ENCODE results near the gene DNAJC7. TPM values are rescaled to one million over a fixed set of nuclear protein-coding genes. Genes with fewer than 3 reads are reported as not detected.

Gene DNAJC7
- total RNA-seq, 1 donor from 2014 or later, result 126 TPM

DNA sequence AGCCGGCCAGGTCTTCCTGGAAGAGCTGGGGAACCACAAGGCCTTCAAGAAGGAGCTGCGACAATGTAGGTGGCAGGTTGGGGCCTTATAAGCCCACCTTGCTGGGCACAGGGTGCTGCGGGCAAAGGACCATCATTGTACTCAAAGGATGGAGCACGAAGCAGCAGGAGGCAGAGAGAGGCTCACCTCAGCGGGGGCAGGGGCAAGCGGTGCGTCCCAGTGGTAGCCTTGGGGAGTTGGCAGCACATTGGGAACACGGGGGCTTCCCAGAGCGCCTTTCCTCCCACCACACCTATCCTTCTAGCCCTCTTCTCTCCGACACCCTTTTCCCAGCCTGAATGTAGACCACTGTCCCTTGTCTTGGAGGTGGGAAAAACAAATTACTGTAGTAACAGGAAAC, 48.6 kb downstream of the DNAJC7 start:
- H3K36me3 Mint-ChIP-seq (ENCODE audit: low read depth), result peaks cover 26% of the 10 kb centered on the region
- DNase-seq (ENCODE audit: low read depth, low spot score), result no peak
- TF ChIP-seq, protein P1, sequence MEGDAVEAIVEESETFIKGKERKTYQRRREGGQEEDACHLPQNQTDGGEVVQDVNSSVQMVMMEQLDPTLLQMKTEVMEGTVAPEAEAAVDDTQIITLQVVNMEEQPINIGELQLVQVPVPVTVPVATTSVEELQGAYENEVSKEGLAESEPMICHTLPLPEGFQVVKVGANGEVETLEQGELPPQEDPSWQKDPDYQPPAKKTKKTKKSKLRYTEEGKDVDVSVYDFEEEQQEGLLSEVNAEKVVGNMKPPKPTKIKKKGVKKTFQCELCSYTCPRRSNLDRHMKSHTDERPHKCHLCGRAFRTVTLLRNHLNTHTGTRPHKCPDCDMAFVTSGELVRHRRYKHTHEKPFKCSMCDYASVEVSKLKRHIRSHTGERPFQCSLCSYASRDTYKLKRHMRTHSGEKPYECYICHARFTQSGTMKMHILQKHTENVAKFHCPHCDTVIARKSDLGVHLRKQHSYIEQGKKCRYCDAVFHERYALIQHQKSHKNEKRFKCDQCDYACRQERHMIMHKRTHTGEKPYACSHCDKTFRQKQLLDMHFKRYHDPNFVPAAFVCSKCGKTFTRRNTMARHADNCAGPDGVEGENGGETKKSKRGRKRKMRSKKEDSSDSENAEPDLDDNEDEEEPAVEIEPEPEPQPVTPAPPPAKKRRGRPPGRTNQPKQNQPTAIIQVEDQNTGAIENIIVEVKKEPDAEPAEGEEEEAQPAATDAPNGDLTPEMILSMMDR (conservative IDR thresholded peaks at IDR 0.05), result no peak

DNA sequence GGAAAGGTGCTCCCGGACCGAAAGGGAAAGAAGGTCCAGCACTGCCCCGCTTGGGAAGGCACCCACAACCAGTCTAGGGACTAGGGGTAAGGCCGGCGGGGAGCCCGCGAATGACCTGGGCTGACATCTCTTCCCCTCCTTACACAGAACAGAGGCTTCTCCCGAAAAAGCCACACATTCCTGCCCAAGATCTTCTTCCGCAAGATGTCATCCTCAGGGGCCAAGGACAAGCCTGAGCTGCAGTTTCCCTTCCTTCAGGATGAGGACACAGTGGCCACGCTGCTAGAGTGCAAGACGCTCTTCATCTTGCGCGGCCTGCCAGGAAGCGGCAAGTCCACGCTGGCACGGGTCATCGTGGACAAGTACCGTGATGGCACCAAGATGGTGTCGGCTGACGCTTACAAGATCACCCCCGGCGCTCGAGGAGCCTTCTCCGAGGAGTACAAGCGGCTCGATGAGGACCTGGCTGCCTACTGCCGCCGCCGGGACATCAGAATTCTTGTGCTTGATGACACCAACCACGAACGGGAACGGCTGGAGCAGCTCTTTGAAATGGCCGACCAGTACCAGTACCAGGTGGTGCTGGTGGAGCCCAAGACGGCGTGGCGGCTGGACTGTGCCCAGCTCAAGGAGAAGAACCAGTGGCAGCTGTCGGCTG, 49.2 kb downstream of the DNAJC7 start:
- Mint-ChIP-seq H3K27ac (ENCODE audit: unreplicated experiment) (peak overlapping the region; percentile 96), H3K36me3 (ENCODE audit: low read depth) (peaks cover 26% of the 10 kb centered on the region), H3K27me3 (ENCODE audit: low read depth) (peaks cover 20% of the 10 kb centered on the region), H3K4me1 (peaks cover 55% of the 10 kb centered on the region), H3K9me3 (no peaks in the 10 kb centered on the region), H3K4me3 (peak overlapping the region; percentile 94)
- DNase-seq (ENCODE audit: low read depth, low spot score), result no peak
- TF ChIP-seq, protein P1 (conservative IDR thresholded peaks at IDR 0.05), result no peak

More for the DNA sequence above, 48.6 kb downstream of the DNAJC7 start:
- peaks cover 52% of the 10 kb centered on the region for H3K4me1 Mint-ChIP-seq
- no peak overlapping the region for H3K27ac Mint-ChIP-seq (ENCODE audit: unreplicated experiment)
- H3K4me3 Mint-ChIP-seq, result peak overlapping the region; percentile 94
- H3K27me3 Mint-ChIP-seq (ENCODE audit: low read depth), result peaks cover 20% of the 10 kb centered on the region
- no peaks in the 10 kb centered on the region for H3K9me3 Mint-ChIP-seq

- Mint-ChIP-seq H3K27me3 (ENCODE audit: low read depth) (peaks cover 20% of the 10 kb centered on the region), H3K4me1 (peaks cover 53% of the 10 kb centered on the region), H3K9me3 (no peaks in the 10 kb centered on the region), H3K4me3 (peak overlapping the region; percentile 94), H3K27ac (ENCODE audit: unreplicated experiment) (peak overlapping the region; percentile 96), H3K36me3 (ENCODE audit: low read depth) (peaks cover 22% of the 10 kb centered on the region)
- TF ChIP-seq, protein P1 (conservative IDR thresholded peaks at IDR 0.05), result no peak
- DNase-seq (ENCODE audit: low read depth, low spot score), result peak; percentile 42
Observed at GRCh38 chr17:41967141-41967920, 49.9 kb downstream of the DNAJC7 start.

- TF ChIP-seq, protein P1 (conservative IDR thresholded peaks at IDR 0.05), result no peak
- Mint-ChIP-seq H3K9me3 (no peaks in the 10 kb centered on the region), H3K27ac (ENCODE audit: unreplicated experiment) (peak within 1 kb of the TSS; percentile 96), H3K4me3 (peak within 1 kb of the TSS; percentile 94), H3K36me3 (ENCODE audit: low read depth) (peaks cover 19% of the 10 kb centered on the region), H3K4me1 (peaks cover 51% of the 10 kb centered on the region), H3K27me3 (ENCODE audit: low read depth) (peaks cover 20% of the 10 kb centered on the region)
- DNase-seq (ENCODE audit: low read depth, low spot score), result peak; percentile 78
Observed at GRCh38 chr17:41966463-41967140, 50.6 kb downstream of the DNAJC7 start, which contains the start of gene CNP. TSS of gene CNP (plus strand) at chr17:41966795. CDS start at chr17:41966885, 90 bp downstream.

- Mint-ChIP-seq H3K4me1 (peaks cover 46% of the 10 kb centered on the region), H3K9me3 (no peaks in the 10 kb centered on the region), H3K4me3 (peak overlapping the region; percentile 93), H3K27me3 (ENCODE audit: low read depth) (peaks cover 20% of the 10 kb centered on the region), H3K36me3 (ENCODE audit: low read depth) (peaks cover 17% of the 10 kb centered on the region), H3K27ac (ENCODE audit: unreplicated experiment) (no peak overlapping the region)
- no peak for DNase-seq (ENCODE audit: low read depth, low spot score)
- TF ChIP-seq, protein P1 (conservative IDR thresholded peaks at IDR 0.05), result no peak
Observed at GRCh38 chr17:41965694-41966462, 51.4 kb downstream of the DNAJC7 start.
